Hematopoietic multipotent progenitor cell treated with erythropoietin and hydrocortisone succinate and interleukin-3 and kit ligand, for 17 days (in vitro differentiated cells): ENCODE measurements around the gene LRRC23.

Source experiments
- DNase-seq: peaks from one replicate; pipeline ENCODE4 v3.0.0-alpha.2; 2015; ENCODE audit warnings: low spot score

Gene LRRC23

GRCh38 chr12:6957151-6957701 is 52.6 kb downstream of the LRRC23 start:
- no peak for DNase-seq

DNA sequence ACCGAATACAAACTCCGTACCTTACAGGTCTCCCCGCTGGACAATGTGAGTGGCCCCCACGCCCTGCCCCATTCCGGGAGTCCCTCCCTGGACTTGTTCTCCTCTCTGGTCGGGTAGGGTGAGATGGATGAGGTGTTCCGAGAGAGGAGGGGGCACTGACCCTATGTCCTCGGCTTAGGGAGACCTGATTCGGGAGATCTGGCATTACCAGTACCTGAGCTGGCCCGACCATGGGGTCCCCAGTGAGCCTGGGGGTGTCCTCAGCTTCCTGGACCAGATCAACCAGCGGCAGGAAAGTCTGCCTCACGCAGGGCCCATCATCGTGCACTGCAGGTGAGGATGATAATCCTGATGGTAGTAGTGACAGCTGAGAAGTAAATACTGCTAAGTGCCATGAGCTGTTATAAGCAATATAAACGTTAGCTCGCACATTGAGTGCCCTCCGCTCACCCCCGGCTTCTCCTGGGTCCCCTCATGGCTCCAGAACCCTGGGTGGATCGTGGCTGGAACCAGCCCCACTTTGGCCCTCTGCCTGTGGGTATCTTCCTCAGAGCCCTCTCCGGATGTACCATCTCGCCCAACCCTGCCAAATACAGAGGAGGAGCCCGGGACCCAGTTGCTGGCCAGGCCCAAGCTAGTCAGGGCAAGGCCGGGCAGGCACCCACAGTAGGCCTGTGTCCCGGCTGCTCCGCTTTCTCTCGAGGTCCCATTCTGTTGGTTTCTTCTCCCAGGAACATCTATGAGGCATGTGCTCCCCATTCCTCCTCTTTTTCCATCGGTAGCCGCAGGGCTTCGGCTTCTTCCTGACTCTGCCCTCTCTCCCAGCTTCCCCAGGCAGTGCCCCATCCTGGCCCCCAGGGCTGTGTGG is 53.4 kb downstream of the LRRC23 start:
- no peak for DNase-seq

- no peak for DNase-seq
Observed at GRCh38 chr12:6958609-6959057, 54.0 kb downstream of the LRRC23 start.

GRCh38 chr12:6959058-6959804 is 54.6 kb downstream of the LRRC23 start:
- DNase-seq, result no peak

GRCh38 chr12:6959805-6960592 is 55.4 kb downstream of the LRRC23 start:
- no peak for DNase-seq

DNA sequence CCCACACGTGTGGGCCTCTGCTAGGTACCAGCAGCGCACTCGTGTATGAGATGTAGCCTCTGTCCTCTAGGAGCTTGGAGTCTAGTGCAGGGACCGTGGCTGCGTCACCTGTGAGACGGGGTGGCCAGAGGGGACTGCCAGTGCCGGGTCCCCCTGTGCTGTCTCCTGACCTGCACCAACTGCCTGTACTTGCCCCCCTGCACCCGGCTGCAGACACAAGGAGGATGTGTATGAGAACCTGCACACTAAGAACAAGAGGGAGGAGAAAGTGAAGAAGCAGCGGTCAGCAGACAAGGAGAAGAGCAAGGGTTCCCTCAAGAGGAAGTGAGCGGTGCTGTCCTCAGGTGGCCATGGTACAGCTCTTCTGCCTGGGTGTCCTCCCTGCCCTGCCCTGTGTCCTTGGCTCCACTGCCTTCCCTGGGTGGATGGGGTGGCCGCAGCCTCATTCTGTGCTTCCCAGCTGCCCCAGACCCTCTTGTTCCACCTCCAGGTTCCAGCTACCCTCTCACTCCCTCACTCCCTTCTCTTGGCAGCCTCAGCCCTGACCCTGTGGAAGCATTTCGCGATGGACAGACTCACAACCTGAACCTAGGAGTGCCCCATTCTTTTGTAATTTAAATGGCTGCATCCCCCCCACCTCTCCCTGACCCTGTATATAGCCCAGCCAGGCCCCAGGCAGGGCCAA is 56.1 kb downstream of the LRRC23 start:
- peak; percentile 62 for DNase-seq

DNA sequence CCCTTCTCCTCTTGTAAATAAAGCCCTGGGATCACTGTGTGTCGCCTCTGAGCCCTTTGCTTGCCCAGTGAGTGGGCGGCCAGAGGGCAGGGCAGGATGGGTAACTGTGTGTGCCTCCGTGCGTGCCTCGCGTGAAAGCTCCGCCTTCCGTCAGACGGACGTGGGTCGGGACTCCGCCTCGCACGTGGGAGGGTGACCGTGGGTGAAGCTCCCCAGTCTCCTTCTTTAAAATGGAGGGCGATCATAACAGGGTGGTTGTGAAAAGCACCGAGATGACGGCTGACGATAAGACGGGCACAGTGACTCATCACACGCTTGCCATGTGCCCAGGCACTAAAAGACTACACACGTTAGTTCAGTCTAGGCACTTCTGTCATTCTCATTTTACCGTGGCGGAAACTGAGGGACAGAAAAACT is 56.7 kb downstream of the LRRC23 start:
- DNase-seq, result peak; percentile 93

DNA sequence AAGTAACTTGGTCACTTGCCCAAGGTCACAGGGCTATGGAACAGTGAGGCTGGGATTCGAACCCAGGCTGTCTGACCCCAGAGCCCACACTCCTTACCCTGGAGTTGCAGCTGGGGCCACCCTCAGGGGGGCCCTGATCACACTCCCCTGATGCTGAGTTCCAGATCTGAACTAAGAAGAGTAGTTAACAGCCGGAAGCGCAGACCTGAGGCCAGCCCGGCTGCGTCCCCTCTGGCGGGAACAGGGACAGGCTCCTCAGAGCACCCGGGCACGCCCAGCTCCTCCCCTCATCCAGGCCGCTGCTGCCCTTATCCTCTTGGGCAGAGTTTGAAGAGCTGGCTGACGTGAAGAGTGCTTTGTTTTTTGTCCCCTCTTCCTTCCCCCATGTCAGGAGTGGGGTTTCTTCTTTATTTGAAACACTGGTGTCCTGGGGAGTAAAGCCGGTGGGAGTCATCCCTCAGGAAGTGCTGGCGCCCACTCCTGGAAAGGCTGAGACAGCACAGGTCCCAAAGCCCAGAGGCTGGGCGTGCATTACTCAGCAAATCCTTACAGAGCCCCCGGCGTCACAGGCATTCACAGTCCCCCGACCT is 57.2 kb downstream of the LRRC23 start:
- peak; percentile 81 for DNase-seq

- no peak for DNase-seq
Observed at GRCh38 chr12:6962285-6963015, 57.8 kb downstream of the LRRC23 start.

- no peak for DNase-seq
Observed at GRCh38 chr12:6963016-6963731, 58.6 kb downstream of the LRRC23 start.
